ENCODE data around the gene ARSH.
"Not testable (repeated sequence)": the region's sequence is repeated elsewhere in the genome, so short reads cannot be mapped to it uniquely, and the experiment has no call there.

ARSH gene

DNA sequence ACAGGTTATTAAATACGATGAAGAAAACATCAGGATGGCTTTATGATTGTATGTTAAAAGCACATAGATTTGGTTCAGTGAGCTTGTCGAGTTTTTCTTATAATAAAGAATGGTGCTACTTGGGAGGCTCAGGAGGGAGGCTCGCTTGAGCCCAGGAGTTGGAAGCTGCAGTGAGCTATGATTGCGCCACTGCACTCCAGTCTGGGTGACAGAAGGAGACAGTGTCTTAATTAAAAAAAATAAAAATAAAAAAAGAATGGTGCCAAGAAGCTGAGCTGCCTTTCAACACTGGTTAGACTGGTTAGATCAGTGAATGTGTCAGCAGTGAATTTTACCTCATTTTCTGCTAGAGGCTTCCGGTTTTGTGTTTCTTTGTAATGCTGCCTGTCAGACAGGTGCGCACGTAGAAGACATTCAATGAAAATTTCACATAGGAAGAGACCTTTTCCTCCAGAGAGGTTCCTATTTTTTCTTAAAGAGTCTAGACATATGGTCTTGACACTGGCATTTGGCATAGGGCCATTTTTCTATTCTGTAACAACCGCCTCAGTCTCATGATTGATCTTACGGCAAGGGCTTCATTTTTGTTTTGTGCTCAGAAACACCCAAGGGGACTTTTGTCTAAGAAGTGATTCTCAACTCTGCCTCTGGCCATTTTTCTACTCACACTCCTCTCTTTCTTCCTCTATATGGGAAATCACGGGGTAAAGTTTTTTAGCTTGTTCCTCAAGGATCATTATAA lies 19.9 kb downstream of the ARSH start:
- no peak for DNase-seq
- intact Hi-C loops (cut with DNase I) = no loop called here

GRCh38 chrX:3029129-3029528 lies 22.8 kb downstream of the ARSH start:
- intact Hi-C loops (cut with DNase I) = no loop called here
- DNase-seq = no peak

DNA sequence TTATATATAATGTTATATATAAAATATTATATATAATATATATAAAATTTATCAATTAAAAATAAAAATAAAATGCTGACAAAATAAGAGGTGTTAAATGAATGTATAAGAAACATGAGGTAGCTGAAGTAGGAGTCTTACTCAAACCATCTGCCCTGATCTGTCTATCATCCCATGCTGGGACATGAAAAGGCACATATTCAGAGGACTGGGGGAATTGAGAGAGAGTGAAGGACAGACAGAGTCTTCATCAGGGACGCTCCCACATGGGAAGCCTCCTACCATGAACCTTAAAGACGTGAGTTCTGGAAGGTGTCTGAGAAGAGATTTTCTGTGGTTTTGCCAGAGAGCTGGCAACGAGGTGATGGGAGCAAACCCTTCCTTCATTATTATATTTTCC lies 30.9 kb downstream of the ARSH start:
- intact Hi-C loops (cut with DNase I) = no loop called here
- no peak for DNase-seq

DNA sequence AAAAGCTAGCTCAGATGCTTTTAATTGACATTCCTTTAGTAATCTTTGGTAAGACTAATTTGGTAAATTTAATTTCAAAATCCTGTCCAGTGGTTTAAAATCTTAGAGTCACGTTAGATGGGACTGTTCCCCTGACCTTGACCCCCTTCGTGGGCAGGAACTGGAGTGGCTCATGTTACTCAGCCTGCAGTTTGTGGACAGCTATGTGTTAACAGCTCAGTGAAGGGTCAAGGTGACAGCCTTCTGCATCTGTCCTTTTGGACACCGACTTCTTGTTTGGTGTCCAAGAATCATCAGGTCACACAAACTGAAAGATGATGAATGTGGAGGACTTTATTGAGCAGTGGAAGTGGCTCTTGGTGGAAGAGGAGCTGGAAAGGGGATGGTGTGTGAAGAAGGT lies 37.9 kb downstream of the ARSH start:
- intact Hi-C loops (cut with DNase I) = no loop called here
- no peak for DNase-seq

DNA sequence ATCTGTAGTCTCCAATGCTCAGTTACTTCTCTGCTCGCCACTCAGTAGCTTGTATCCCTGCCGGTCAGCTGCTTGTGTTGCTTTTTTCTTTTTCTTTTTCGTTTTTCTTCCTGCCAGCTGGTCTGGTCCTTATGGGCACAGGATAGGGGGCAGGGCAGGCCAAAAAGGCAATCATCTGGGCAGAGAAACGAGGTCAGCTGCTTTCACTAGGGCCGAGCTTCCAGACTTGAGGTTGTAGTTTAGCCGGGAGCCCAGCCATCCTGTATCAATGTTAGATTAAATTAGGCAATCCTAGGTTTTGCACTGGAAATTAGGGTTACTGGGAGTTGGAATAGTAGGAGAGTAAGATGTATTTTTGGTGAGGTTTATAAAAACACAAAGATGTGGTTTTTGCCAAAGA lies 38.3 kb downstream of the ARSH start:
- intact Hi-C loops (cut with DNase I) = no loop called here
- no peak for DNase-seq

- intact Hi-C loops (cut with DNase I) = no loop called here
- DNase-seq = no peak
Observed at GRCh38 chrX:3046253-3047240, 40.2 kb downstream of the ARSH start.

GRCh38 chrX:3050523-3051175 lies 44.3 kb downstream of the ARSH start:
- intact Hi-C loops (cut with DNase I); DNase-seq: not testable (repeated sequence)

GRCh38 chrX:3052860-3053259 lies 46.5 kb downstream of the ARSH start:
- intact Hi-C loops (cut with DNase I) = no loop called here
- no peak for DNase-seq

GRCh38 chrX:3066555-3066954 lies 60.2 kb downstream of the ARSH start:
- intact Hi-C loops (cut with DNase I) = no loop called here
- DNase-seq = peak in 3 of 10 donors; percentile 7 to 80 (median 21)

GRCh38 chrX:3075959-3076358 lies 69.6 kb downstream of the ARSH start:
- no peak for DNase-seq

GRCh38 chrX:3076416-3076991 lies 70.2 kb downstream of the ARSH start:
- no peak for DNase-seq
- intact Hi-C loops (cut with DNase I) = no loop called here

More at GRCh38 chrX:3075959-3076358, 69.6 kb downstream of the ARSH start:
- intact Hi-C loops (cut with DNase I) = no loop called here
